GM18867 (cell line): ENCODE data around the gene AP3D1.
"Not testable (repeated sequence)": the region's sequence is repeated elsewhere in the genome, so short reads cannot be mapped to it uniquely, and the experiment has no call there.

Experiments
- ATAC-seq: cut with Tn5 transposase; IDR thresholded peaks from one replicate; pipeline ENCODE4 v1.9.1; 2021; ENCODE audit warnings: mild to moderate bottlenecking, moderate library complexity; ENCODE audit not compliant: unreplicated experiment

AP3D1 gene

DNA sequence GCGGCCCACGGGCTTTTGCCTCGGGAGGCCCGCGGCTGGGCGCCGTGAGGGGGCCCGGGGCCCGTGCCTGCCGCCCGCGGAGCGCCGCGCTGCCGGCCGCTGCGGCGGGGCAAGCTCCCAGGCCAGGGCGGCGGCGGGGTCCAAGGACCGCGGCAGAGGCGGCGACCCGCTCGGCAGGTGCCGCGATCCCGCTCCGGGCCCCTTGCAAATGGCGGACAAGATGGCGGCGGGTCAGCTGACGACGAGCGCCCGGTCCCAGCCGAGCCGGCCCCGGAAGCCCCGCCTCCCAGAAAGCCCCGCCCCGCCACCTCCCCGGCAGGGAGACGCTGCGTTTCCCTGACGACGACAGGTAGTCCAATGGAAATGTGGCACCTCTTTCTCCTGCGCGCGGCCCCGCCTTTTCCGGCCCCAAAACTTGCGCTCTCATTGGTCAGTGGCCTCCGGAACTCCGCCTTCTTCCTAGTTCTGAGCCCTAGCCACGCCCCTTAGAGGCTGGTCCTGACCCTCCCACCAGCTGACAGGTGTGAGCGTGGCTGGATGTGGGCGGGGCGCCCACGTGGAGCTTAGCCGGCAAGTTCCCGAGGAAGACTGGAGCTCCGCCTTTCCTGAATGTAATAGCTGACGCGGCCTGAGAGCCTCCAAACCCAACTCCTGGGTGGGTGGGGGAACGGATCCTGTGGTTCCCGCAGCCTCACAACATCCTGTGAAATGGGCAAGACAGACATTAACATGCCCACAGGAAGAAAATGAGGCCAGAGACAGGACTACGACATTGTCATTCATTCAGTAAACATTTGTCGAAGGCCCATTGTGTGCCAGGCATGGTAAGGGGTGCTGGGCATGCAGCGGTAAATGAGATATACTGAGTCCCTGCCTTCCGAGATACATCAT is at the start of gene AP3D1:
Gene AP3D1 (minus strand): TSS at position 228 of the 891 bp plus-strand sequence. CDS start 232 bp downstream, outside the sequence.
- peak; percentile 86 for ATAC-seq

DNA sequence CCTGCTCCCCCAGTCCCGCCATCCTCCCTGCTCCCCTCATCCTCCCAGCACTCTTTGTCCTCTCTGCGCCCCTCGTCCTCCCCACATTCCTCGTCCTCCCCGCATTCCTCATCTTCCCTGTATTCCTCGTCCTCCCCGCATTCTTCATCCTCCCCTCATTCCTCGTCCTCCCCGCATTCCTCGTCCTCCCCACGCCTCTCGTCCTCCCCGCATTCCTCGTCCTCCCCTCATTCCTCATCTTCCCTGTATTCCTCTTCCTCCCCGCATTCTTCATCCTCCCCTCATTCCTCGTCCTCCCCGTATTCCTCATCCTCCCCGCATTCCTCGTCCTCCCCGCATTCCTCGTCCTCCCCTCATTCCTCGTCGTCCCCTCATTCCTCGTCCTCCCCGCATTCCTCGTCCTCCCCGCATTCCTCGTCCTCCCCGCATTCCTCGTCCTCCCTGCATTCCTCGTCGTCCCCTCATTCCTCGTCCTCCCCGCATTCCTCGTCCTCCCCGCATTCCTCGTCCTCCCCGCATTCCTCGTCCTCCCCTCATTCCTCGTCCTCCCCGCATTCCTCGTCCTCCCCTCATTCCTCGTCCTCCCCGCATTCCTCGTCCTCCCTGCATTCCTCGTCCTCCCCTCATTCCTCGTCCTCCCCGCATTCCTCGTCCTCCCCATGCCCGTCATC is 49.4 kb upstream of the AP3D1 start:
- ATAC-seq = not testable (repeated sequence)

DNA sequence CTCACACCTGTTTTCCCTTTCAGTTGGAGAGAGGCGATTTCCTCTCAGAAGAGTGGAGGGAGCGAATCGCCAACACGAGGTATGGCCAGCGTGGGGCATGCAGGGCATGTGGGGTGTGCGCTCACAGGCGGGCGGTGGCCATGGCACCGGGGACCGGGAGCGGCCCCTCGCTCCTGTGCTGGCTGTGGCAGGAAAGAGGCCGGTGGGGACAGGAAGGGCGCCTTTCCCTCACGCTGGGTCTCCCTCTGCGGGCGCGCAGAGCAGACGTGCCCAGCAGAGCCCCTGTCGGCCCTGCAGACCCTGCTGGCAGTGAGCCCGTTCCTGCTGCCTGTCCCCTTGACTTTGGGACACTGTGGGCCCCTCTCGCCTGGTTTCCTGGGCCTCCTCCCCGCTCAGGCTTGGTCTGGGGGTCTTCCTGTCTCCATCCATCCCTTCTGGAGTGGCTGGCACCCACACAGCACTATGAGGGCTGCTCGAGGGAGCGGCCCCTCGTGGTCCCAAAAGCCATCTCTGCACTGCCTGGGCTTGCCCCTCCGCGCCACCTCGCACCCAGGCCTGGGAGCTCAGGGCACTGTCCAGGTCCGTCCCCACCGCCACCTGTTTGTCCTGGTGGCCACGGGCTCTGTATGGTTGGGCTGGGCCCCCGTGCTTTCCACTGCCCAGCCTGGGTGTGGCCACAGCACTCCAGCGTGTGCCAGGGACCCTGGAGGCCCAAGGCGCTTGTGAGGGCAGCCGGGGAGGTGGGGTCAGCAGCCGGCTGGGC is 48.7 kb upstream of the AP3D1 start:
- ATAC-seq = no peak

- no peak for ATAC-seq
Observed at GRCh38 chr19:2199215-2199614, 47.8 kb upstream of the AP3D1 start.

- no peak for ATAC-seq
Observed at GRCh38 chr19:2198317-2198716, 47.0 kb upstream of the AP3D1 start.

- ATAC-seq = no peak
Observed at GRCh38 chr19:2197270-2197669, 45.9 kb upstream of the AP3D1 start.

DNA sequence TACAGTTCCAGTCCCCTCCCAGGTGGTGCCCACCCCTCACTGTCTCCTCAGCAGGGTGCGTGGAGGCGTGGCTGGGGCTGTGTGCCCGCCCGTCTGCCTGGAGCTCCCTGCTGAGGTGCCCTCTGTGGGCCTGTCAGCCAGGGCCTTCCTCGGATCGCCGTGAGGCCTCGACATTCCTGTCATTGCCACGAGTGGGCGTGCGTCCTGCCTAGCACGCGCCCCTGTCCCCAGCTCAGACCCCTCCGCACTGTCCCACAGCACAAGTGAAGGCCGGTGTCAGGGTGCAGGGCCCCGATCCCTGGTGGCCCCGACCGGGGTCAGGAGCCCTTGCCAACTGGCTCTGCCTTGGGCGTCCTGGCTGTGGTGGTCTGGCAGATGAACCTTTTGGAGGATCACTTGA is 44.5 kb upstream of the AP3D1 start:
- no peak for ATAC-seq

DNA sequence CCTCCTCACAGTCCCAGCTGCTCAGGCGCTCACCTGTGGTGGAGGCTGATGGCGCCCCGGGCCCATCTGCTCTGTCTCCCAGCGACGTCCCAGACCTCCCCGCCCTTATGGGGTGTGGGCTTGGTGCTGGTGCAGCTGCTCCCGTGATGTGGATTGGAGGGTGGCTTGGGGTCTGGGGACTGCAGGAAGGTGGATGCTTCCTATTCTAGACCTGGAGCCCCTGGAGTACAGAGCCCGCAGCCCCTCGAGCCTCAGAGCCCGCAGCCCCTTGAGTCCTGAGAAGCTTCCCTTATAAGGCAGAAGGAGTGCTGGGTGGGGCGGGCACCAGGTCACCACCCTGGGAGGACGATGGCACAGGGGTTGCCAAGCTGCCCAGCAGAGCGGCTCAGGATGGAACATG is 44.0 kb upstream of the AP3D1 start:
- no peak for ATAC-seq

- no peak for ATAC-seq
Observed at GRCh38 chr19:2194513-2195078, 43.2 kb upstream of the AP3D1 start.

DNA sequence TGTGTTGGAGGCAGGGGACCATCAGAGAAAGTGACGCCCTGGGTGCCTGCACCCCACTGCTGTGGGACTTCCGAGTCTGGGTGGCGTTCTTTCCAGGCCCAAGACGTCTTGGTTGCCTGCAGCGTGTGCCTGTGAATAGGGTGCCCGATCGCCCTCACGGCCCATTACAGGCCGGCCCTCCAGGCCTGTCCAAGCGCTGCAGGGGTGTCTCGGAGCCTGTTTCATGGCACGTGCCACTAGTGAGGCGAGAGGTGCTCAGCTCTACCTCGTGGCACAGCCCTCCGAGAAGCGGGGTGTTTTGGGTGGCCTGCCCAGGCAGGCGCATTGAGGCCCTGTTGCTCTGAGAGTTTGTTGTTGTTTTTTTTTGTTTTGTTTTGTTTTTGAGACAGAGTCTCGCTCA is 42.4 kb upstream of the AP3D1 start:
- no peak for ATAC-seq

GRCh38 chr19:2192862-2193261 is 41.5 kb upstream of the AP3D1 start:
- ATAC-seq = no peak

GRCh38 chr19:2191456-2192310 is 40.3 kb upstream of the AP3D1 start:
- ATAC-seq = no peak

DNA sequence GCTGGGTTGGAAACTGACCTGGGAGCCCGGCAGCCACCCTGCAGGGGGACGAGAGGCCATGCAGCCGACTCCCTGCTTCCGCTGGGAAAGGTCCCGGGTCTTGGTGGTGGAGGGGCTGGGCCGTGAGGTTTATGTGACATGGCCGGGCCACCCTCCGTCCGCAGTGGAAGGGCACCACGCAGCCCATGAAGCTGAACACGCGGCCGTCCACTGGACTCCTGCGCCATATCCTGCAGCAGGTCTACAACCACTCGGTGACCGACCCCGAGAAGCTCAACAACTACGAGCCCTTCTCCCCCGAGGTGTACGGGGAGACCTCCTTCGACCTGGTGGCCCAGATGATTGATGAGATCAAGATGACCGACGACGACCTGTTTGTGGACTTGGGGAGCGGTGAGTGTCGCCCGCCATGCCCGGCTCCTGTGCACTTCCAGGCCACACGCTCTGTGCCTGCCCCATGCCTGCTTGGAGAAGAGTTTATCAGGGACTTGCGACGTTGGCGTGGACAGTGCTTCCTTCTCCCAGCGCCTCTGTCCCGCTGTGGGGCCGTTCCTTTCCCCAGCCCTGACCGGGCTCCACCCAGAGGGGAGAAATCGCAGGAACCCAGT is 39.6 kb upstream of the AP3D1 start:
- ATAC-seq = no peak

DNA sequence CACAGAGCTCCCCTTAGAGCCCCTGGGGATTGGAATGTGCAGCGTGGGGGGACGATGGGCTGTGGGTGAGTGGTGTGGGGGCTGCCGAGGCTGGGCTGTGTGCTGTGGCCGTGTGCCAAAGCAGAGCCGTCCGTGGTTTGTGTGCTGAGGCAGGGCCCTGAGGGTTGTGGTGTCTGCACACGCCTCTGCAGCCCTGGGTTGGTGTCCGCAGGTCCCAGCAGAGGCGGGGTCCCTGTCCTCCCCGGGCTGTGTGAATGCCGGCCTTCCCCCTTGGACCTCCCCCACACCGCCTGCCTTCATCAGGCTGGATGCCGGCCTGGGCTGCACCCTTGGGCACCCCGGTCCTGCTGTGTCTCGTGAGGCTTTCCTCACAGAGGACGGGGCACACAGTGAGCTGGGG is 38.5 kb upstream of the AP3D1 start:
- no peak for ATAC-seq

- ATAC-seq = no peak
Observed at GRCh38 chr19:2188708-2189385, 37.5 kb upstream of the AP3D1 start.

GRCh38 chr19:2187159-2187558 is 35.8 kb upstream of the AP3D1 start:
- no peak for ATAC-seq

- no peak for ATAC-seq
Observed at GRCh38 chr19:2186071-2186846, 34.9 kb upstream of the AP3D1 start.

DNA sequence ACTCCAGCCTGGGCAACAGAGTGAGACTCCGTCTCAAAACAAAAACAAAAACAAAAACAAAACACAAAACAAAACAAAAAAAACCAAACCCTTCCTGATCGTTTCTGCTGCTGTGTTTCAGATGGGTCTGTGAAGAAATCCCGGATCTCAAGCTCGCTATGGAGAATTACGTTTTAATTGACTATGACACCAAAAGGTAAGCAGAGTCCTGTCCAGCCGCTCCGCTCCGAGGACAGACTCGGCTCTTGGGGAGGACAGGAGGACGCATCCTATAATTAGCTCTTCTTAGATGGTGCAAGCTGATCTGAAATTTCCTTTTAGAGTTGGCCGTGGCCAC is 34.3 kb upstream of the AP3D1 start:
- ATAC-seq = no peak
